ENCODE data around the gene PCDHGA6.
"Not testable (repeated sequence)": the region's sequence is repeated elsewhere in the genome, so short reads cannot be mapped to it uniquely, and the experiment has no call there.

PCDHGA6 gene

GRCh38 chr5:141373673-141374317 lies at the start of gene PCDHGA6:
PCDHGA6 (plus strand) TSS chr5:141373891; CDS start chr5:141374084, 193 bp downstream.
- DNase-seq (ENCODE audit: low read depth), result no peak

- DNase-seq (ENCODE audit: low read depth), result peak; percentile 25
Observed at GRCh38 chr5:141326088-141326854, 47.4 kb upstream of the PCDHGA6 start.

GRCh38 chr5:141328231-141328630 lies 45.5 kb upstream of the PCDHGA6 start:
- DNase-seq (ENCODE audit: low read depth), result no peak

DNA sequence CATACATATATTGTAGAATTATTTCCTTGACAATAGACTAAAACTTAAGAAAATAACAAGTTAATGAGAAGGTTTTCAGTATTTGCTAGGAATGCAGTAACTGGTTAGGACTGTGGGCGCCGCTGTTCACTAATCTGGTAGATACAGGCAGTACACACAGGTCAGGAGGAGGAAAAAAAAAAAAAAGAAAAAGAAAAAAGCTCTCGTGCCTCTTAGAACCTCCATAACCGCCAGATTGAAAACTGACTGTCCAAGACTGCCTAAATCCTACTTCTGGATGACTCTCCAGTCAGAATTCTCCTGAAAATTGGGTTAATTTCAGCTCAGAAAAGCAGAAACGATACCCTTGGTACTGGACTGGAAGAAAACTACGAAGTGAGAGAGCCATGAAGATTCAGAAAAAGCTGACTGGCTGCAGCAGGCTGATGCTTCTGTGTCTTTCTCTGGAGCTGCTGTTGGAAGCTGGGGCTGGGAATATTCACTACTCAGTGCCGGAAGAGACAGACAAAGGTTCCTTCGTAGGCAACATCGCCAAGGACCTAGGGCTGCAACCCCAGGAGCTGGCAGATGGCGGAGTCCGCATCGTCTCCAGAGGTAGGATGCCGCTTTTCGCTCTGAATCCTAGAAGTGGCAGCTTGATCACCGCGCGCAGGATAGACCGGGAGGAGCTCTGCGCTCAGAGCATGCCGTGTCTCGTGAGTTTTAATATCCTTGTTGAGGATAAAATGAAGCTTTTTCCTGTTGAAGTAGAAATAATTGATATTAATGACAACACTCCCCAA lies 43.2 kb upstream of the PCDHGA6 start, which contains the start of gene PCDHGA1:
Gene PCDHGA1, plus strand, starts transcription at position 216 of the 782 bp plus-strand sequence.
- DNase-seq (ENCODE audit: low read depth), result no peak

GRCh38 chr5:141332571-141332970 lies 41.1 kb upstream of the PCDHGA6 start:
- DNase-seq (ENCODE audit: low read depth), result not testable (repeated sequence)

- no peak for DNase-seq (ENCODE audit: low read depth)
Observed at GRCh38 chr5:141338538-141339306, 35.0 kb upstream of the PCDHGA6 start, which contains the start of gene PCDHGA2. PCDHGA2 (plus strand) TSS chr5:141338760.

- not testable (repeated sequence) for DNase-seq (ENCODE audit: low read depth)
Observed at GRCh38 chr5:141340781-141341354, 32.8 kb upstream of the PCDHGA6 start.

GRCh38 chr5:141342773-141343172 lies 30.9 kb upstream of the PCDHGA6 start:
- no peak for DNase-seq (ENCODE audit: low read depth)

- DNase-seq (ENCODE audit: low read depth), result no peak
Observed at GRCh38 chr5:141343242-141343952, 30.3 kb upstream of the PCDHGA6 start, which contains the start of gene PCDHGA3. PCDHGA3 (plus strand) TSS chr5:141343829; CDS start chr5:141344034, 205 bp downstream.

- no peak for DNase-seq (ENCODE audit: low read depth)
Observed at GRCh38 chr5:141343953-141344463, 29.7 kb upstream of the PCDHGA6 start.

DNA sequence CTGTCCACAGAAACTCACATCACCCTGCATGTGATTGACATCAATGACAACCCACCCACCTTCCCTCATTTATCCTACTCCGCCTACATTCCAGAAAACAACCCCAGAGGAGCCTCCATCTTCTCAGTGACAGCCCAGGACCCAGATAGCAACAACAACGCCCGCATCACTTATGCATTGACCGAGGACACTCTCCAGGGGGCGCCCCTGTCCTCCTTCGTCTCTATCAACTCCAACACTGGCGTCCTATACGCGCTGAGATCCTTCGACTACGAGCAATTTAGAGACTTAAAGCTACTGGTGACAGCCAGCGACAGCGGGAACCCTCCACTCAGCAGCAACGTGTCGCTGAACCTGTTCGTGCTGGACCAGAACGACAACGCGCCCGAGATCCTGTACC lies 28.4 kb upstream of the PCDHGA6 start:
- DNase-seq (ENCODE audit: low read depth), result no peak

DNA sequence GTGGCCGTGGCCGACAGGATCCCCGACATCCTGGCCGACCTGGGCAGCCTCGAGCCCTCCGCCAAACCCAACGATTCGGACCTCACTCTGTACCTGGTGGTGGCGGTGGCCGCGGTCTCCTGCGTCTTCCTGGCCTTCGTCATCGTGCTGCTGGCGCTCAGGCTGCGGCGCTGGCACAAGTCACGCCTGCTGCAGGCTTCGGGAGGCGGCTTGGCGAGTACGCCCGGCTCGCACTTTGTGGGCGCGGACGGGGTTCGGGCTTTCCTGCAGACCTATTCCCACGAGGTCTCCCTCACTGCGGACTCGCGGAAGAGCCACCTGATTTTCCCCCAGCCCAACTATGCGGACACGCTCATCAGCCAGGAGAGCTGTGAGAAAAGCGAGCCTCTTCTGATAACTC lies 27.7 kb upstream of the PCDHGA6 start:
- not testable (repeated sequence) for DNase-seq (ENCODE audit: low read depth)

DNA sequence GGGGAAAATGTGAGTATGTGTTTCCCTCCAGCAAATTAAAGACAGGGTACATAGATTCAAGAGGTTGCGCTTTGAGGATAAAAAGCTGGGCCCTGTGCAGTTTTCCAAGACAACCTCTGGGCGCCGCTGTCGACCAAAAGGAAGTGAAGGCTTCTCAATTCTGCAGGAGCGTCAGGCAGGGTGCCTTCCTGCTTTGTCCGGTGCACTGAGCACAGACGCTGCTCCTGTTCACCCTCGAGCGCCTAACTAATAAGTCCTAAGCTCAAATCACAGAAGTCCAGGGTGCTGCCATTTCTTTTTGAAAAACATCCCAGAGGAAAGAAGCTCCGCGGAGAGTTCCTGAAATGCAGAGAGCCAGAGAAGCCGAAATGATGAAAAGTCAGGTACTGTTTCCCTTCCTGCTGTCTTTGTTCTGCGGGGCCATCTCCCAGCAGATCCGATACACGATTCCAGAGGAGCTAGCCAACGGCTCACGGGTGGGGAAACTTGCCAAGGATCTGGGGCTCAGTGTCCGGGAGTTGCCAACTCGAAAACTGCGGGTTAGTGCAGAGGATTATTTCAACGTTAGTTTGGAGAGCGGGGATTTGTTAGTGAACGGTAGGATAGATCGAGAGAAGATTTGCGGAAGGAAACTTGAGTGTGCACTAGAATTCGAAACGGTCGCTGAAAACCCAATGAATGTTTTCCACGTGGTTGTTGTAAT lies 23.6 kb upstream of the PCDHGA6 start, which contains the start of gene PCDHGB1:
Gene PCDHGB1, plus strand, starts transcription at position 183 of the 703 bp plus-strand sequence. Its CDS starts 162 bp downstream, at position 345.
- no peak for DNase-seq (ENCODE audit: low read depth)

- no peak for DNase-seq (ENCODE audit: low read depth)
Observed at GRCh38 chr5:141351591-141351990, 22.1 kb upstream of the PCDHGA6 start.

GRCh38 chr5:141354900-141355469 lies 18.7 kb upstream of the PCDHGA6 start, which contains the start of gene PCDHGA4:
PCDHGA4 (plus strand) TSS chr5:141355021; CDS start chr5:141355108, 87 bp downstream.
- no peak for DNase-seq (ENCODE audit: low read depth)

GRCh38 chr5:141355641-141356040 lies 18.1 kb upstream of the PCDHGA6 start:
- no peak for DNase-seq (ENCODE audit: low read depth)

- no peak for DNase-seq (ENCODE audit: low read depth)
Observed at GRCh38 chr5:141356133-141356532, 17.6 kb upstream of the PCDHGA6 start.

DNA sequence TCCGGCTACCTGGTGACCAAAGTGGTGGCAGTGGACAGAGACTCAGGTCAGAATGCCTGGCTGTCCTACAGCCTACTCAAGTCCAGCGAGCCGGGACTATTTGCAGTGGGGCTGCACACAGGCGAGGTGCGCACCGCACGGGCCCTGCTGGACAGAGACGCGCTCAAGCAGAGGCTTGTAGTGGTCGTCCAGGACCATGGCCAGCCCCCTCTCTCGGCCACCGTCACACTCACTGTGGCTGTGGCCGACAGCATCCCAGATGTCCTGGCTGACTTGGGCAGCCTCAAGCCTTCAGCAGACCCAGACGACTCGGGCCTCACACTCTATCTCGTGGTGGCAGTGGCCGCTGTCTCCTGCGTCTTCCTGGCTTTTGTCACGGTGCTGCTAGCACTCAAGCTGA lies 16.7 kb upstream of the PCDHGA6 start:
- DNase-seq (ENCODE audit: low read depth), result no peak

GRCh38 chr5:141359790-141360426 lies 13.8 kb upstream of the PCDHGA6 start, which contains the start of gene PCDHGB2:
PCDHGB2 (plus strand) TSS chr5:141359994; CDS start chr5:141360136, 142 bp downstream.
- DNase-seq (ENCODE audit: low read depth), result no peak
